Measurements from ENCODE around the gene TRIP6.

TRIP6 gene

GRCh38 chr7:100888988-100889750 lies 22.0 kb downstream of the TRIP6 start, which contains the start of gene UFSP1 (continued):
- TF ChIP-seq, protein P1, sequence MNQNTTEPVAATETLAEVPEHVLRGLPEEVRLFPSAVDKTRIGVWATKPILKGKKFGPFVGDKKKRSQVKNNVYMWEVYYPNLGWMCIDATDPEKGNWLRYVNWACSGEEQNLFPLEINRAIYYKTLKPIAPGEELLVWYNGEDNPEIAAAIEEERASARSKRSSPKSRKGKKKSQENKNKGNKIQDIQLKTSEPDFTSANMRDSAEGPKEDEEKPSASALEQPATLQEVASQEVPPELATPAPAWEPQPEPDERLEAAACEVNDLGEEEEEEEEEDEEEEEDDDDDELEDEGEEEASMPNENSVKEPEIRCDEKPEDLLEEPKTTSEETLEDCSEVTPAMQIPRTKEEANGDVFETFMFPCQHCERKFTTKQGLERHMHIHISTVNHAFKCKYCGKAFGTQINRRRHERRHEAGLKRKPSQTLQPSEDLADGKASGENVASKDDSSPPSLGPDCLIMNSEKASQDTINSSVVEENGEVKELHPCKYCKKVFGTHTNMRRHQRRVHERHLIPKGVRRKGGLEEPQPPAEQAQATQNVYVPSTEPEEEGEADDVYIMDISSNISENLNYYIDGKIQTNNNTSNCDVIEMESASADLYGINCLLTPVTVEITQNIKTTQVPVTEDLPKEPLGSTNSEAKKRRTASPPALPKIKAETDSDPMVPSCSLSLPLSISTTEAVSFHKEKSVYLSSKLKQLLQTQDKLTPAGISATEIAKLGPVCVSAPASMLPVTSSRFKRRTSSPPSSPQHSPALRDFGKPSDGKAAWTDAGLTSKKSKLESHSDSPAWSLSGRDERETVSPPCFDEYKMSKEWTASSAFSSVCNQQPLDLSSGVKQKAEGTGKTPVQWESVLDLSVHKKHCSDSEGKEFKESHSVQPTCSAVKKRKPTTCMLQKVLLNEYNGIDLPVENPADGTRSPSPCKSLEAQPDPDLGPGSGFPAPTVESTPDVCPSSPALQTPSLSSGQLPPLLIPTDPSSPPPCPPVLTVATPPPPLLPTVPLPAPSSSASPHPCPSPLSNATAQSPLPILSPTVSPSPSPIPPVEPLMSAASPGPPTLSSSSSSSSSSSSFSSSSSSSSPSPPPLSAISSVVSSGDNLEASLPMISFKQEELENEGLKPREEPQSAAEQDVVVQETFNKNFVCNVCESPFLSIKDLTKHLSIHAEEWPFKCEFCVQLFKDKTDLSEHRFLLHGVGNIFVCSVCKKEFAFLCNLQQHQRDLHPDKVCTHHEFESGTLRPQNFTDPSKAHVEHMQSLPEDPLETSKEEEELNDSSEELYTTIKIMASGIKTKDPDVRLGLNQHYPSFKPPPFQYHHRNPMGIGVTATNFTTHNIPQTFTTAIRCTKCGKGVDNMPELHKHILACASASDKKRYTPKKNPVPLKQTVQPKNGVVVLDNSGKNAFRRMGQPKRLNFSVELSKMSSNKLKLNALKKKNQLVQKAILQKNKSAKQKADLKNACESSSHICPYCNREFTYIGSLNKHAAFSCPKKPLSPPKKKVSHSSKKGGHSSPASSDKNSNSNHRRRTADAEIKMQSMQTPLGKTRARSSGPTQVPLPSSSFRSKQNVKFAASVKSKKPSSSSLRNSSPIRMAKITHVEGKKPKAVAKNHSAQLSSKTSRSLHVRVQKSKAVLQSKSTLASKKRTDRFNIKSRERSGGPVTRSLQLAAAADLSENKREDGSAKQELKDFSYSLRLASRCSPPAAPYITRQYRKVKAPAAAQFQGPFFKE (tag by site-specific recombination; IDR thresholded peaks at IDR 0.05; ENCODE audit: borderline replicate concordance): no peak
- no peak for TF ChIP-seq MEIS1 (CRISPR knock-in tag; IDR thresholded peaks at IDR 0.05; ENCODE audit: borderline replicate concordance)
- no peak for TF ChIP-seq ZNF529 (tag by site-specific recombination; IDR thresholded peaks at IDR 0.05; ENCODE audit: insufficient replicate concordance)
- TF ChIP-seq ZNF747 (tag by site-specific recombination; IDR thresholded peaks at IDR 0.05): no peak
- no peak for TF ChIP-seq ZFP3 (tag by site-specific recombination; IDR thresholded peaks at IDR 0.05; ENCODE audit: low read depth)
- TF ChIP-seq ZNF426 (tag by site-specific recombination; IDR thresholded peaks at IDR 0.05): no peak
- 0 out of 2 replicates have a peak, but pooled peaks have one; percentile 20 for TF ChIP-seq TSHZ1 (tag by site-specific recombination; IDR thresholded peaks at IDR 0.05; ENCODE audit: borderline replicate concordance)
- no peak for TF ChIP-seq BCL11A (tag by site-specific recombination; IDR thresholded peaks at IDR 0.05; ENCODE audit: low read depth)
- TF ChIP-seq ZNF404 (tag by site-specific recombination; IDR thresholded peaks at IDR 0.05): no peak
- TF ChIP-seq MYNN (tag by site-specific recombination; IDR thresholded peaks at IDR 0.05; ENCODE audit: borderline replicate concordance): peak; percentile 67; the same call in 1 of the 2 replicates
- peak; percentile 73 for TF ChIP-seq ZXDB (tag by site-specific recombination; IDR thresholded peaks at IDR 0.05)
- TF ChIP-seq ZSCAN16 (tag by site-specific recombination; IDR thresholded peaks at IDR 0.05): peak; percentile 68; the same call in 1 of the 2 replicates
- TF ChIP-seq ZBTB10 (tag by site-specific recombination; IDR thresholded peaks at IDR 0.05): peak; percentile 54
- no peak for TF ChIP-seq SCRT1 (tag by site-specific recombination; IDR thresholded peaks at IDR 0.05; ENCODE audit: borderline replicate concordance)
- TF ChIP-seq ZNF660 (tag by site-specific recombination; IDR thresholded peaks at IDR 0.05): peak; percentile 85
- TF ChIP-seq ZNF112 (tag by site-specific recombination; IDR thresholded peaks at IDR 0.05): no peak
- no peak for TF ChIP-seq ZNF518A (tag by site-specific recombination; conservative IDR thresholded peaks at IDR 0.05; ENCODE audit: low read depth)
- no peak for TF ChIP-seq ZNF202 (tag by site-specific recombination; IDR thresholded peaks at IDR 0.05; ENCODE audit: borderline replicate concordance)
